ENCODE data around the gene MYL1.

The MYL1 gene

DNA sequence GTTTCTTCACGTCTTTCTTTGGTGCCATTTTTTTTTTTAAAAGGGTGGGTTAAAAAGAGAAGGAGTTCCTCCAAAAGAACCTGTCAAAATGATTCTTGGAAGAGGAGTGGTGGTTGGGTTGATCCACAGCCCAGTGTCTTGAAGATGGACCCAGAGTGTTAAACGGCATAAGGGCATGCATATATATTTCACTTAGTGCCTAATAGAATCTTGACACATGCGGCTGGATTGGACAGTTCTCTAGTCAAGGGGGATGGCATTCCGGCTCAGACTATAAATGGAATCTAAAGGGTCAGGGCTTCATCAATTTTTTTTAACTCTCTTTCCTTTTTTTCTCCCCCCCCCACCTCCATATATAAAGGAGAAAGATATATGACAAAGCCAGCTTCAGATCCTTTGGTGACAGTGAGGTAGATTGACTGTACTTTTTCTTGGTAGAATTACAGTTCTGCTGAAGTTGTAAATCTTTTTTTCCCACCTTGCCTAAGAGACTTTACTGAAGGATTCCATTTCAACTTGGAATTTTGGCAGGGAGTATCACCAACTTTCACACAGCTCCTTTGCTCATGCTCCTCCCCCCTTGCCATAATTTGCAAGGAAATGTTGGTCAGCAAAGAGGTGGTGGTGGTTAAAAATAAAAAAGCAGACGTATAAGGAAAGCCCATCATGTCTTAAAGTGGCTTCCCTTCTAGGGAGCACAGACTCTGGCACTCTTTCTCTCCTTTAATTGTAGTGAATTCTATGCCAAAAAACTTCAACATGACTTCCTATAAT, at the start of gene MYL1:
TSS of gene MYL1 (minus strand) at position 160 of the 774 bp plus-strand sequence. CDS start at position 28, 132 bp downstream.
- DNase-seq (ENCODE audit: low read depth) = no peak

DNA sequence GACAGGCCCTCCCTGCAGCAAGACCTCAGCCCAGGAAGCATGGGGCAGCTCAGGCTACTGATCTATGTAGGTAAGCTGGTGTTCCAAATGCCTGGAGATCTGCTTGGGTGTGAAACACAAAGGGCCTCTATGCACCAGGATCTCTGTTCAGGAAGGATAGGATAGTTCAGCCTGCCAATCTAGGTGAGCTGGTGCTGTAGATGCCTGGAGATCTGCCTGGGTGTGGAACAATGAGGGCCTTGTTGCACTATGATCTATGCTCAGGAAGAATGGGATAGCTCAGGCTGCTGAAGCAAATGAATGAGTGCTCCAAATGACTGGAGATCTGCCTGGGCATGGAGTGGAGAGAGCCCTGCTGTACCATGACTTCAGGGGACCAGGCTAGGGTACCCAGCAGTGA, 48.9 kb upstream of the MYL1 start:
- no peak for DNase-seq (ENCODE audit: low read depth)

DNA sequence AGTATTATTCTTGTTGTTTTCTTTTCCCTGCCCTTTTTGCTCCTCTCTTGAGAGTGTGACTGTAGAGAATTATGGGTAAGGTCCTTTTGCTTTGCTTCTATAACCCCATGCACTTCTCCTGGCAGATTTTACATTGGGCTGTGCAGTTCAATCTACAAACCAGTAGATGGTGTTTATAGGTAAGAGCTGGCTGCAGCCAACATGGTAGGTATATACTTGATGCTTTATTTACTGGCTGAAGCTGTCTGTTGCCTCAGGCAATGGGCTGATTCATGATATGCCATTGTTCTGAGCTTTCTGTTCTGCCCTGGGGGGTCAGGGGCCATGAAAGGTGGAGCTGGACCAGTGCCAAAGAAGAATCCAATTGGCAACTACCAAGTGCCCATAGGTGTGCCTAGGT, 48.3 kb upstream of the MYL1 start:
- DNase-seq (ENCODE audit: low read depth) = no peak

DNA sequence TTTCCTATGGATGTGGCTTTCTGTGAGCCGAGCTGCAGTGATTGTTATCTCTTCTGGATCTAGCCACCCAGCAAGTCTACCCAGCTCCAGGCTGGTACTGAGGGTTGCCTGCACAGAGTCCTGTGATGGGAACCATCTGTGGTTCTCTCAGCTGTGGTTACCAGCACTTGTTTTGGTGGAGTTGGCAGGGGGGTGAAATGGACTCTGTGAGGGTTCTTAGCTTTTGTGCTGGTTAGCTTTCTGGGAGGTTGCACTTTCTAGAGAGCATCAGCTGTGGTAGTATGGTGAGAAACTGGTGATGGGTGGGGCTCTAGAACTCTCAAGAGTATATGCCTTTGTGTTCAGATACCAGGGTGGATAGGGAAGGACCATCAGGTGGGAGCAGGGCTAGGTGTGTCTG, 45.4 kb upstream of the MYL1 start:
- no peak for DNase-seq (ENCODE audit: low read depth)

DNA sequence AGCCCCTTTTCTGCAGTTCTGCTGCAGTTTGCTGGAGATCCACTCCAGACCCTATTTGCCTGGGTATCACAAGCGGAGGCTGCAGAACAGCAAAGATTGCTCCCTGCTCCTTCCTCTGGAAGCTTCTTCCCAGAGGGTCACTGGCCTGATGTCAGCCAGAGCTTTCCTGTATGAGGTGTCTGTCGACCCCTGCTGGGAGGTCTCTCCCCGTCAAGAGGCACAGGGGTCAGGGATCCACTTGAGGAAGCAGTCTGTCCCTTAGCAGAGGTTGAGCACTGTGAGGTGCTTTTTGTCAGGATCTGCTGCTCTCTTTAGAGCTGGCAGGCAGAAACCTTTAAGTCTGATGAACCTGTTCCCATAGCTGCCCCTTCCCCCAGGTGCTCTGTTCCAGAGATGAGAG, 42.0 kb upstream of the MYL1 start:
- DNase-seq (ENCODE audit: low read depth) = no peak

DNA sequence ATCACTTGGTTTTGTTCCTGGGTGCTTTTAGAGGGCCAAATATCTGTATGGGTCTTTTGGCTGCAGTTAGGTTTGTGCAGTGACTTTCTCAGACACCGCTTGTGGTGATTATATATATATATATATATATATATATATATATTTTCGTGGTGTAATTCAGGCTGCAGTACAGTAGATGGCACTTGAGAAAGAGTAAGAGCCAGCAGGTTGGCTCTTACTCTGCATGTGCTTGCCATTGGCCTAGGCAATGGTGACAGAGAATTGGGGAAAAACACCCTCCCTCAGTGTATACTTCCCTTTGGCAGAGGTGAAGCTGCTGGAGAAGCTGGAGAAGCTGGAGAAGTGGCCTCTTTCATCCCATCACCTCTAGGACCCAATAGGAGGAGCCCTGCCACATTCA, 22.2 kb upstream of the MYL1 start:
- DNase-seq (ENCODE audit: low read depth) = no peak

DNA sequence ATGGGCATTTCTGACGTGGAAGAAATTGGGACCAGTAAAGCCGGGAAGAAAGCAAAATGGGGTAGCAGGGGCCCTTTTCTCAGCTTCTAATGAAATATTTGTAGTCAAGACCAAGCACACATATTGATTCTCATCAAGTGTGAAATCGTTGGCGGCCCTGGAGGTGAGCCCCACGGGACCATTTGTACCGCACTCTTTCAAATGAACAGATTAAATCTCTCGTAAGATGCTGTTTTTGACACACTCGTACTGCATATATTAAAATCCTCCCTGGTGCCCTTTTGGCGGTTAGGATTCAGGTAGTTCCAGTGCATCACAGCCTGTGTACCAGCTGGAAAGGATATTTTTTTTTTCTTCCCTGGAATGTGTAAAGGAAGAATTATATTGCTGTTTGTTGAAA, 9.9 kb upstream of the MYL1 start:
- DNase-seq (ENCODE audit: low read depth) = no peak

DNA sequence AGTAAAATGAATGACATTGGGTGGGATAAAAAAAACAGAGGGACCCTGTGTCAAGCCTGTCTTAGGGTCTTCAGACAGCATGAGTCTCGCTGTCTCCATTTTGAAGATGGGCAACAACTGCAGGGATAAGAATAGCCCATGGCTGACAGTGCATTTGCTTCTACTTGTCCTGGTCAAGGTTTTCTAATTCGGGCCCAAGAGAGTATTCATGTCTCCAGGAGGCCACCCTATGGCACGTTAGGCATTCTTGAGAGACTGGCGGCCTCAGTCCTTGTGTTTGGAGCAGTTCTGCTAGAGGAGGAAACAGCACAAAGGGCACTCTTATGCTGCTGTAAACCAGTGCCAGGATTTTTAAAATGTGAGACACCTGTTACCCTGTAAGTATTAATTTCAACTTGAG, 9.5 kb upstream of the MYL1 start:
- DNase-seq (ENCODE audit: low read depth) = no peak

DNA sequence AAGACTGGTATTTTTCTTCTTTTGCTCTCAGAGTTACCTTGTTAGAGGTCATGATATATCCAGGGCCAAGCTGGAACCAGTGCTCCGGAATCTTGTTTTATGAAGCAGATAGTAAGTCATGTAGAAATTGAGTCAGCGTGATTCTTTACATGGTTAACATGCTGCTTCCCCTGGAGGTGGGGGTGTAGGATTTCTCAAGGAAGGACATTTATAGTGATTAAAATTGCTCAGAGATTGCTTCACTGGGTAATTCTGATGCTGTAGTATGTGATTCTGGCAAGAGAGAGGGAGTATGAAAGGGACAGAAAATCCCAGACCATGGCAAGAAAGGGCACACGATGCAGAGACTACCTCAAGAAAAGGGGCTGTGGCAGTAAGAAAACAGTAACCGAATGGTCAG, 8.0 kb upstream of the MYL1 start:
- no peak for DNase-seq (ENCODE audit: low read depth)

DNA sequence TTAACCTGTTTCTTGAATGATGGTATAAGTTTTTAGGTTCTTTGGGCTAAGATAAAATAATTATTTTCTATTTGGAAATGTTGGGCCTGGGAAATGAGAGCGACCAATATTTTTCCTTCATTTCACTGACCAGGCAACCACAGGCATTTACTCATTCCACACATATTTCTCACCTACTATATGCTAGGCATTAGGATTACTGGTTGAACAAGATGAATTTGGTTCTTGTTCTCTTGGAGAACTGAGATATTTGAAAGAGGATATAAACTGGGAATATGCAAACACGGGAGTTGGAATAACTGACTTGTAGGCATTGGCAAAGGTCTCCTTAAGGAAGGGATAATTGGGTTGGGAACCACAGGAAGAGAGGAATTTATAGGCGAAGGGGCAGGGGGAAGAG, 3.9 kb upstream of the MYL1 start:
- DNase-seq (ENCODE audit: low read depth) = peak; percentile 2

DNA sequence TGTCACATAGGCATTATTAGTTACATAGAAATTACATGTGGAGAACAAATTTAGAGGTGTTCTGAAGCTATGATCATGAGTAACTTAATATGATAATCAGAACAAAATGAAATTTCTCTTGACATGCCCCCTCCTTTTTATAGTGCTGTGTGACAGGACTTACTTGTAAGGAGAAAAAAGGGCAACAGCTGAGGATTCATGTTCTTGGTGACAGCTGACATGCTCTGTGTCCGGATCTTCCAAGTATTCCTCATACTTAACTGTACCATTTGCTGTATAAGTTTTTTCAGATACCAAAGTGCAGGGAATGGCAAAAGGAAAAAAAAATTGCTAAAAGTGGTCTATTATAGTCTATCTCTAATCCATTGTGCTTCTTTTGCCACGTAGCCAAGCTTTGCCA, 3.5 kb upstream of the MYL1 start:
- no peak for DNase-seq (ENCODE audit: low read depth)

DNA sequence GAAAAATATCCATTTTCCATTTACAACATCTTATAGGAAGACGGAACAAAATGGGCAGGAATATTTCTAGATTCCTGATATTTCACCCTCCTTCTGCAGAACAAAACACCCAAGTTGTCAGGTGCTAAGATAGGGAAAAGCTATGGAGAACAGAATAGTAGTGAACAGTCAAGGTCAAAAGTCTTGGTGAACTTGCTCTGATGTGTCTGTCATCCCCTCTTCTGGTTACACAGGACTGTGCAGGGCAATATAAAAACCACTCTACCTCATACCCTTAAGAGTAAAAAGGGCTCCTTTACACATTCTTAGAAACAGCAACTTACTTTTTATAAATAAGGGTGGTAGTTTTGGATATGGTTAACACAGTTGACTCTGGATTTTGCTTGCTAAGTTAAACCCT, 4.4 kb downstream of the MYL1 start:
- DNase-seq (ENCODE audit: low read depth) = no peak

DNA sequence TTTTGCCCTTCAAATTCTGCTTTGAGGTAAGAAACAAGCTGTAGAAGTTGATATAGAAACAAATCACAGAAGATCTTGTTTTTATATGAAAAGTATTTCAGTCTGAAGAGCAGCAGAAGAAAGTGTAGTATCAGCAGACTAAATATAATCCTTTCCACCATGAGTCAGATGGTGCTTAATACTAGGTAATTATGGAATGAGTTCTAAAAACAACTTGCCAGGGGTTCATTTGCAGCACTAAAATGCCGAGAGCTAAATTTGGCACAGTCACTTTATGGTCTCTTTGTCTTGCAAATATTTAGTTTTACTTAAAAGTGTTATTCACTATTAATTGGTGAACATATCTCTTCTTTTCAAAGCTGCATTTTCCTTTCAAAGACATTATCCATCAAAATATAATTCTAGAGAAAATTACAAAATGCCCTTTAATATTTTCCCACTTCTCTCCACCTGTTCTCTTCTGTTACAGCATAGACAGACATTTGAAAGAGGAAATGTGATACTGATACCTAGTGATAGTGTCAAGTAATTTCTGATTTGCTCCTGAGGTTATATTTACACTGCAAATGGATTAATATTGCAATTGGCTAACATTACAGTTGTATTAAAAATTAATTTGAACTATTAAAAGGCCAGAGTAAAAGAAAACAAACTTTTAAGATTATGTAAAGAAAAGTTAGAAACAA, 5.3 kb downstream of the MYL1 start:
- no peak for DNase-seq (ENCODE audit: low read depth)

DNA sequence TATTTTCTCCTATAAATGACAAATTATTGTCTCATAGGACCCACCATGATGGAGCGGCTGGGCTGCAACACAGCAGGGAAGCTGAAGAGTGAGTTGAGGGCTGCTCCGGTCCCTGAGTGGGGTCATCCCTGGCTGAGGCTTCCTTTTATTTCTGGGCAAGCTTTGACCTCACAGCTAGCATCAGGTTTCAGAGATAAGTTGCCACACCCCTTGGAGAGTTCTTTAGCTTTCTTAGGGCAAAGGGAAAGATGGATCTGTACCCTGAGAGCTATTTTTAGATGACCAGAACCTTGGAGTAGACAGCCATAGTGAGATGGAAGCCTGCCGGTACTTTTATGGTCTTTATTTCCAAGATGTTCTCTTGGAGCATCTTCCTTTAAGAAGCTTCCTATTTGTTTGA, 11.5 kb downstream of the MYL1 start:
- no peak for DNase-seq (ENCODE audit: low read depth)

DNA sequence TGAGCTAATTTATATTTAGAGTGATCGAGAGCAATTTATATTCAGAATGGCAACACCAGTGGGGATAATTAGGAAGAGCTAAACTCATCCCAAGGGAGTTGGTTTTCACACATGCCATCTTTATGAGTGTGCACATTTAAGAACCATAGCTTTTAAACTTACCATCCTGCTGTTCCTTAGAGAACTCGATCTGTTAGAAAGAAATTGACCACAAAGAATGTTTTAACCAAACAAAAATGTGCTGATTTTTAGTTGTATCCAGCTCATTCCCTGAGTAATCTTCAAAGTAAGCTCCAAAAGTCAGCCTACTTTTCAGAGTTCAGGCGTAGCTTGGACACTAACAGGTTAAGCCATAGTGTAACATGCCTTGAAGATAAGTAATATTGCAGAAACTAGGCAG, 12.6 kb downstream of the MYL1 start:
- peak; percentile 28 for DNase-seq (ENCODE audit: low read depth)

DNA sequence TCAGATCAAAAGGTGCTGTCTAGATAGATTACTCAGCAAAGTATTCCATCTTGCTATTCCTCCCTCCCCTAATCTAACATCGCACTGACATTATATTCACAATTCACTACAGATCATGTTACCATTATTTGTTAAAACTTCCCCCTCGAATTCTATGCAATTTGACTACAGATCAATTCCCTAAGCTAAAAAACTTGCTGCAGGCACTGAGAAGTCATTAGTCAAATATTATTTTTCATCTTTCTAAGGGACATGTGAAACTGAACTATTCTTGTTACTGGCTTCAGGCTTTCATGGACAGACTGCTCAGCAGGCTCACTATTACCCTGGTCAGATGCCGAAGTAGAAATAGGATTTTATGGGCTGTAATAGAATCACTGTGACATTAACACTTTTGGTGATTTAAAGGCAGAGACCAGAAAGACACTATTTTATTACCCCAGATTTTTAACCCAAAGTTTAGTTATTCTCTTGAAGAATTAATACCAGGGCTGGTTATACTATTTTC, 15.1 kb downstream of the MYL1 start:
- no peak for DNase-seq (ENCODE audit: low read depth)

DNA sequence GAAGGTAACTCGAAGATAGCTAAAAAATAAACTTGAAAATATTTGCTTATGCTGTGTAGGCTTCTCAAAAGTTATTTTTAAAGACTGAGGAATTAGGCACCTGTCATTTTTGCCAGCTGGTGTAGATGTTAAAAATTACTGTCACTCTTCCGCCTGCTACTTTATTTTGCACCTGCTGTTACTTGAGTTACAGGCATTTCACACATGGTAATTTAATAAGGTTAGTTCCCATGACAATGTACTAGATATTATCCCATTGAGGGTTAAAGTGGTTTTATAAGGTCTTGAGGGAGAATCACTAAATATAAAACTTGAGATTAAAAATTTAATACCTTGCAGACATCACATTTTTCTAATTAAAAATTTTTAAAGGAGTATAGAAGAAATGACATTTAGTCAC, 26.6 kb downstream of the MYL1 start:
- no peak for DNase-seq (ENCODE audit: low read depth)

DNA sequence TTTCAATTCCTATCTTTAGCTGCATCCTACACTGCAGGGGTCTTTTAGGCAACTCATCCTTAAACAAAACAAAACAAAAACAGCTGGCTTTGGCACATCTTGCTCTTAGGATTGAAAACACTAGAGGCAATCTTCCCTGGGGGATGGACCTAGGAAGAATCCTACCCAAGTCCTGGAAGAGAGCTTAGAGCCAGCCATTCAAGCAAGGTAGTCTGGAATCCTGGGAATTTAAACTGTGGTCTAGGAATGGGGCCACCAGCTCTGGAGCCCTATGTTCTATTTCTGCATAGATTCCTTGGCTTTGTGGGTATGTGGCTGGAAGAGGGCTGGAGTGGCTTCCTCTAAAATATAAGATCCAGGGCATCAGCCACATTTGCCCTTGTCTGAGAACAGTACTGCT, 27.7 kb downstream of the MYL1 start:
- no peak for DNase-seq (ENCODE audit: low read depth)

DNA sequence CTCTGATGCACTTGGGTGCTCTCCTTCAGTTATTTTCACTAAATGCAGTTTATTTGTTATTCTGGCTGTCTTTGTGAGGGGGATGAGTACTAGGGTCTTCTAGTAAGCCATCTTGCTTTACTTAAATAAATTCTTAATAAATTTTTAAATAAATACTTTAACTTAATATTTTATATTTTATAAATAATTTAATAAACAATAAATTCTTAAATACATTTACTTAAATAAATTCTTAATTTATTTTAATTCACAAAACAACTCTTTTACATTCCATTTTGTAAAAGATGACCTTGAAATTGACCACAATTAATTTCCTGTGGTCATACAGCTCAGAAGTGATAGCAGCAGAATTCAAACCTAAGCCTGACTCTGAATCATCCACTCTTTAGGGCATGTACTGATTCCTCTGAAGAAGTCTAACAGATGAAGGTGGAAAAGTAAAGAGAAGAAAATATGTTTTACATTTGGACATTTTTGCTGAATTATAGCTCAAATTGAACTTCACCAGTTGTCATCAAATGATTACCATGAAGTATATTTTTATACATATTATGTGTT, 28.8 kb downstream of the MYL1 start:
- DNase-seq (ENCODE audit: low read depth) = no peak

DNA sequence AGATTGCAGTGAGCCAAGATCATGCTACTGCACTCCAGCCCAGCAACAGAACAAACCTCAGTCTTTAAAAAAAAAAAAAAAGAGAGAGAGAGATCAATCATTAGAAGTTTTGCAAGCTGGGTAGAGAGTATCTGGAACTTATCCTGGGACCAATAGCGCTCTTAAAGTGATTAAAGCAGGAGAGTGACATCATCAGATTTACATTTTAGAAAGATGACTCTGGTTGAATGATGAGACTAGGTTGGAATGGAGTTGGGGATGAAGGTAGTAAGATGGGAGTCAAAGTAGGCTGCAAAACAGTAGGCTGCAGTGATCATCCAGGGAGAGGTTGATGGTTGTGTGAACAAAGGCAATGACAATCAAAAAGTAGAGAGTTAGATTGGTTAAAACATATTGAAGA, 37.8 kb downstream of the MYL1 start:
- no peak for DNase-seq (ENCODE audit: low read depth)

DNA sequence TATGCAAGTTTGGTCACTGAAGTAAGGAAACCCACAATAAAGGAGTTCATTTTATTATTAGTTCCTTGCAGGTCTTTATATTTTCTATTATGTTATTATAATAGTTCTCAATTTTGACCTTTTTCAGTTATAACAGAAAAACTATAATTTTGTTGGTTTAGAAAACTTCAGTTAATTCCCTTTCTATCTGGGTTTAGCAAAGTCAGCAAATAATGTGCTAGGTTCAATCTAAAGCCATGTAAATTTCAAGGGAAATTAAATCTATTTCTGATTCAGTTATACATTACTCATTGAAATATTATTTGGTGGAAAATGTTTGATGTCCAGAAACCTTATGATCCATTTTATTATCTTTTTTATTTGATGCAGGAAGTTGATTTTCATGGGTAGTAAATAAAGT, 43.7 kb downstream of the MYL1 start:
- DNase-seq (ENCODE audit: low read depth) = no peak

DNA sequence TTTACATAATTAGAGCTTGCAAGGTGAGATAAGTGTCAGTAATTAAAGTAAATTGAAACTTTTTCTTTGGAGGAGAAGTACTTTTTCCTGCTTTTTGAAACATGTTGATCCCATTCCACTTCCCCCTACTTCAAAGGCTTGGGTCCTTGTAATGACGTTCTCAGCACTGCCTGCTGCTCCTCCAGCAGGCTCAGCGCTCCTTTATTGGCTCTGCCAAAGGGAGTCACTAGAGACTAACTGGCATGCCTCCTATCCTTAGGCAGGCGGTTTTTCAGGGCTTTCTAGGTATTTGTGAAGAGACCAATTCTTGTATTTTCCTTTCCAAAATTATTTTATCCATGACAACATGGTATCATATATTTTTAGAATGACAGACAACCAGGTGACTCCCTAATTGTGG, 45.8 kb downstream of the MYL1 start:
- DNase-seq (ENCODE audit: low read depth) = no peak

DNA sequence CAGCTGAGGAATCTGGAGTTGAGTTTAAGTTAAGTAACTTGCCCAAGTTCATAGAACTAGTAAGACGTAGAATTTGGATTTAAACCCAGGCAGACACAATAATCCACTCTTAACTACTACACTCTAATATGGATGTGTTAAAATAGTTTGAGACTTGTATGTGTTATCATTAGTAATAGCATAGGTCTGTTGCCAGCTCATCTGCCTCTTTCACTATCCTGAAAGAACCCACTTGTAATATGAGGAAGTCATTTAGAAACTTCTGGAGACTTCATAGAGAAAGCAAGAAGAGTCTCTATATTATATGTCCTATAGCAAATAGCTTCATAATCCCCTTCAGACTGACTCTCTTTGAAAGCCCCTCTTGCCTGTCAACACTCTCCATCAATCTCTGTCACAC, 46.7 kb downstream of the MYL1 start:
- no peak for DNase-seq (ENCODE audit: low read depth)
